Measurements from ENCODE around the gene PDE3A. TPM values are rescaled to one million over a fixed set of nuclear protein-coding genes. Genes with fewer than 3 reads are reported as not detected.

The PDE3A gene
- total RNA-seq, 1 experiment from 2014 or later: 2.8 TPM

GRCh38 chr12:20469300-20469699 is 101.0 kb downstream of the PDE3A start:
- ATAC-seq: no peak
- peaks cover 6% of the 10 kb centered on the region; the same call in 1 of the 2 replicates for H3K4me1 Mint-ChIP-seq
- H3K4me3 Mint-ChIP-seq: no peak overlapping the region
- H3K36me3 Mint-ChIP-seq: peaks cover 3% of the 10 kb centered on the region
- DNase-seq (ENCODE audit: low spot score): no peak
- H3K27me3 Mint-ChIP-seq (ENCODE audit: low read depth): no peaks in the 10 kb centered on the region
- H3K27ac Mint-ChIP-seq: no peak overlapping the region
- peaks cover 4% of the 10 kb centered on the region for H3K9me3 Mint-ChIP-seq
- ChIA-PET POLR2A (no interaction called here), CTCF (no interaction called here)
- no peak for TF ChIP-seq NFYB (CRISPR knock-in tag; conservative IDR thresholded peaks at IDR 0.05; ENCODE audit: low read depth)
- no peak for TF ChIP-seq NFATC4 (CRISPR knock-in tag; IDR thresholded peaks at IDR 0.05)
- no peak for TF ChIP-seq NFE2L1 (CRISPR knock-in tag; IDR thresholded peaks at IDR 0.05)
- TF ChIP-seq ZNF317 (CRISPR knock-in tag; IDR thresholded peaks at IDR 0.05; ENCODE audit: borderline replicate concordance, low read depth): no peak
- no peak for TF ChIP-seq RELA (CRISPR knock-in tag; IDR thresholded peaks at IDR 0.05; ENCODE audit: borderline replicate concordance)
- TF ChIP-seq ZNF263 (CRISPR knock-in tag; IDR thresholded peaks at IDR 0.05; ENCODE audit: low read depth): no peak
- TF ChIP-seq PRRX2 (CRISPR knock-in tag; IDR thresholded peaks at IDR 0.05): no peak
- TF ChIP-seq FOXJ3 (CRISPR knock-in tag; IDR thresholded peaks at IDR 0.05; ENCODE audit: borderline replicate concordance): no peak
- TF ChIP-seq ATF6 (CRISPR knock-in tag; IDR thresholded peaks at IDR 0.05): no peak
- TF ChIP-seq ZNF423 (CRISPR knock-in tag; IDR thresholded peaks at IDR 0.05): no peak
- TF ChIP-seq E2F1 (CRISPR knock-in tag; IDR thresholded peaks at IDR 0.05): no peak
- TF ChIP-seq CTCF (IDR thresholded peaks at IDR 0.05): no peak
- no peak for TF ChIP-seq AR (CRISPR knock-in tag; IDR thresholded peaks at IDR 0.05)
- no peak for TF ChIP-seq CBFB (CRISPR knock-in tag; IDR thresholded peaks at IDR 0.05; ENCODE audit: low read depth)
- no peak for TF ChIP-seq ZNF416 (CRISPR knock-in tag; IDR thresholded peaks at IDR 0.05)
- no peak for TF ChIP-seq CDX4 (CRISPR knock-in tag; IDR thresholded peaks at IDR 0.05; ENCODE audit: borderline replicate concordance)
- TF ChIP-seq E2F5 (CRISPR knock-in tag; IDR thresholded peaks at IDR 0.05): no peak
- no peak for TF ChIP-seq ZNF671 (CRISPR knock-in tag; IDR thresholded peaks at IDR 0.05)
- no peak for TF ChIP-seq MLX (CRISPR knock-in tag; IDR thresholded peaks at IDR 0.05)
- no peak for TF ChIP-seq EMX1 (CRISPR knock-in tag; IDR thresholded peaks at IDR 0.05)
